Parathyroid adenoma (tissue), 2 donors: ENCODE data around the gene FLNB.

Experiments used
- H2AFZ ChIP-seq: fragments of 300-600 bp; sonication (generic); one replicate; pipeline ENCODE4 v1.7.0; 2017; ENCODE audit warnings: antibody characterized with exemption, mild to moderate bottlenecking
- H3K27ac ChIP-seq: fragments of 300-600 bp; sonication (generic); one replicate; pipeline ENCODE4 v1.7.0; 2017
- H3K27me3 ChIP-seq: fragments of 300-600 bp; sonication (generic); one replicate; pipeline ENCODE4 v1.7.0; 2017; ENCODE audit warnings: low read length; ENCODE audit not compliant: control insufficient read depth, insufficient read depth
- H3K36me3 ChIP-seq: fragments of 300-600 bp; sonication (generic); one replicate; pipeline ENCODE4 v1.7.0; 2017; ENCODE audit warnings: low read length; ENCODE audit not compliant: control insufficient read depth, insufficient read depth
- H3K4me1 ChIP-seq: fragments of 300-600 bp; sonication (generic); one replicate; pipeline ENCODE4 v1.7.0; 2017; ENCODE audit warnings: control low read depth
- H3K4me2 ChIP-seq: fragments of 300-600 bp; sonication (generic); one replicate; pipeline ENCODE4 v1.7.0; 2017; ENCODE audit warnings: low read length
- H3K4me3 ChIP-seq: fragments of 300-600 bp; sonication (generic); one replicate; pipeline ENCODE4 v1.7.0; 2017; ENCODE audit warnings: low read depth, low read length
- H3K79me2 ChIP-seq: fragments of 300-600 bp; sonication (generic); one replicate; pipeline ENCODE4 v1.7.0; 2017; ENCODE audit warnings: control low read depth
- H3K9ac ChIP-seq: fragments of 300-600 bp; sonication (generic); one replicate; pipeline ENCODE4 v1.7.0; 2017; ENCODE audit warnings: mild to moderate bottlenecking
- H3K9me3 ChIP-seq: fragments of 300-600 bp; sonication (generic); one replicate; pipeline ENCODE4 v1.7.0; 2017; ENCODE audit warnings: low read length; ENCODE audit not compliant: control insufficient read depth
- TF ChIP-seq, protein P1 (sequence below): fragments of 300-600 bp; sonication (generic); IDR thresholded peaks from one replicate; pipeline ENCODE4 v1.7.0; 2017; ENCODE audit warnings: antibody characterized with exemption, mild to moderate bottlenecking
- donor health status: primary hyperparathyroidism.

Gene FLNB

GRCh38 chr3:58064923-58065638 lies 56.9 kb downstream of the FLNB start:
- Histone ChIP-seq H3K27ac (no peak overlapping the region), H3K79me2 (peaks cover 55% of the 10 kb centered on the region)

GRCh38 chr3:58065700-58066167 lies 57.5 kb downstream of the FLNB start:
- H3K9ac ChIP-seq: no peak overlapping the region
- no peaks in the 10 kb centered on the region for H3K27me3 ChIP-seq
- H3K27ac ChIP-seq: no peak overlapping the region
- H3K36me3 ChIP-seq: no peaks in the 10 kb centered on the region
- no peaks in the 10 kb centered on the region for H3K9me3 ChIP-seq
- H3K79me2 ChIP-seq: peaks cover 61% of the 10 kb centered on the region
- TF ChIP-seq, protein P1, sequence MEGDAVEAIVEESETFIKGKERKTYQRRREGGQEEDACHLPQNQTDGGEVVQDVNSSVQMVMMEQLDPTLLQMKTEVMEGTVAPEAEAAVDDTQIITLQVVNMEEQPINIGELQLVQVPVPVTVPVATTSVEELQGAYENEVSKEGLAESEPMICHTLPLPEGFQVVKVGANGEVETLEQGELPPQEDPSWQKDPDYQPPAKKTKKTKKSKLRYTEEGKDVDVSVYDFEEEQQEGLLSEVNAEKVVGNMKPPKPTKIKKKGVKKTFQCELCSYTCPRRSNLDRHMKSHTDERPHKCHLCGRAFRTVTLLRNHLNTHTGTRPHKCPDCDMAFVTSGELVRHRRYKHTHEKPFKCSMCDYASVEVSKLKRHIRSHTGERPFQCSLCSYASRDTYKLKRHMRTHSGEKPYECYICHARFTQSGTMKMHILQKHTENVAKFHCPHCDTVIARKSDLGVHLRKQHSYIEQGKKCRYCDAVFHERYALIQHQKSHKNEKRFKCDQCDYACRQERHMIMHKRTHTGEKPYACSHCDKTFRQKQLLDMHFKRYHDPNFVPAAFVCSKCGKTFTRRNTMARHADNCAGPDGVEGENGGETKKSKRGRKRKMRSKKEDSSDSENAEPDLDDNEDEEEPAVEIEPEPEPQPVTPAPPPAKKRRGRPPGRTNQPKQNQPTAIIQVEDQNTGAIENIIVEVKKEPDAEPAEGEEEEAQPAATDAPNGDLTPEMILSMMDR: no peak
- no peak overlapping the region for H2AFZ ChIP-seq
- no peak overlapping the region for H3K4me3 ChIP-seq
- no peaks in the 10 kb centered on the region for H3K4me1 ChIP-seq
- no peak overlapping the region for H3K4me2 ChIP-seq

More at GRCh38 chr3:58064923-58065638, 56.9 kb downstream of the FLNB start:
- Histone ChIP-seq H3K4me1 (no peaks in the 10 kb centered on the region), H3K4me2 (no peak overlapping the region), H3K36me3 (no peaks in the 10 kb centered on the region), H3K27me3 (no peaks in the 10 kb centered on the region), H3K9ac (no peak overlapping the region), H3K4me3 (no peak overlapping the region), H2AFZ (no peak overlapping the region), H3K9me3 (no peaks in the 10 kb centered on the region)
- TF ChIP-seq, protein P1: no peak

DNA sequence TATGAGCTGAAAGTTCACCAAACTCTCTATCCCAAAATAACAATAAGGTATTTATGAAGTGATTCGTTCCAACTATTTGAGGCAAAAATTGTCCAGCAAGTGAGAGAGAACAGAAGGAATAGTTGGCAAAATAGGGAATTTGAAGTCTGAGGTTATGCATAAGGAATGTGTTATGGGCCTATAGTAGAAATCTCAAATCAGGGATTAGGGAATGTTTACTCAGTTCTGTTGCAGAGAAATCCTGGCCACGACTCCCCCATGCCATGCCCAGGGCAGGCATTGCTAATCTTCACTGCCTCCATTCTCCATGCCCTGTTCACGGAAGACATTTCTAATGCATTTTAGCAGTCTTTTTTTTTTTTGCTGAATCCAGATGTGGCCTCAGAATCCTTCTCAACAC lies 58.6 kb downstream of the FLNB start:
- peaks cover 5% of the 10 kb centered on the region for H3K4me1 ChIP-seq
- no peak overlapping the region for H3K9ac ChIP-seq
- H2AFZ ChIP-seq: no peak overlapping the region
- H3K36me3 ChIP-seq: no peaks in the 10 kb centered on the region
- H3K4me2 ChIP-seq: no peak overlapping the region
- H3K79me2 ChIP-seq: peaks cover 58% of the 10 kb centered on the region
- TF ChIP-seq, protein P1: no peak
- H3K4me3 ChIP-seq: no peak overlapping the region
- H3K9me3 ChIP-seq: no peaks in the 10 kb centered on the region
- no peak overlapping the region for H3K27ac ChIP-seq
- H3K27me3 ChIP-seq: no peaks in the 10 kb centered on the region

GRCh38 chr3:58068122-58068809 lies 60.0 kb downstream of the FLNB start:
- Histone ChIP-seq H3K4me3 (no peak overlapping the region), H3K4me2 (no peak overlapping the region), H2AFZ (no peak overlapping the region), H3K27me3 (no peaks in the 10 kb centered on the region), H3K9me3 (no peaks in the 10 kb centered on the region), H3K36me3 (no peaks in the 10 kb centered on the region), H3K79me2 (peaks cover 53% of the 10 kb centered on the region), H3K4me1 (peaks cover 12% of the 10 kb centered on the region), H3K9ac (no peak overlapping the region), H3K27ac (no peak overlapping the region)
- TF ChIP-seq, protein P1: no peak
